ENCODE results near the gene ARFGAP1.

ARFGAP1 gene

DNA sequence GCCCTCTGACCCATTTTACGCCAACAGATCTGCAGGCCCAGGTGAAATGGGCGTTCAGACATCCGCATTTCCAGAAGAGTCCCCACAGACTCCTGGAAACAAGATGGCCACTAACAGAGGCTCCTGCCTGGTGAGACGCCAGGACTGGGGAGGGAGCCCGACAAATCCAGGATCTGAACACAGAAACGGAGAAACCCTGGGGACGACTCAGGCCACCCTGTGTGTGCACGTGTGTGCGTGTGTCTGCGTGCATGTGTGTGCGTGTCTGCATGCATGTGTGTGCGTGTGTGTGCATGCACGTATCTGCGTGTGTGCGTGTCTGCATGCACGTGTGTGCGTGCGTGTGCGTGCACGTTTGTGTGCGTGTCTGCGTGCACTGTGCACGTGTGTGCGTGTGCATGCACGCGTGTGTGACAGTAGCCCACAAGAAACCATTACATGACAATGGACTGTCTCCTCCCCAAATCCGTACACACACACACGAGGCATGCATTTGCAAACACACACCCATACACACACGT lies 63.7 kb downstream of the ARFGAP1 start:
- DNase-seq: no peak

DNA sequence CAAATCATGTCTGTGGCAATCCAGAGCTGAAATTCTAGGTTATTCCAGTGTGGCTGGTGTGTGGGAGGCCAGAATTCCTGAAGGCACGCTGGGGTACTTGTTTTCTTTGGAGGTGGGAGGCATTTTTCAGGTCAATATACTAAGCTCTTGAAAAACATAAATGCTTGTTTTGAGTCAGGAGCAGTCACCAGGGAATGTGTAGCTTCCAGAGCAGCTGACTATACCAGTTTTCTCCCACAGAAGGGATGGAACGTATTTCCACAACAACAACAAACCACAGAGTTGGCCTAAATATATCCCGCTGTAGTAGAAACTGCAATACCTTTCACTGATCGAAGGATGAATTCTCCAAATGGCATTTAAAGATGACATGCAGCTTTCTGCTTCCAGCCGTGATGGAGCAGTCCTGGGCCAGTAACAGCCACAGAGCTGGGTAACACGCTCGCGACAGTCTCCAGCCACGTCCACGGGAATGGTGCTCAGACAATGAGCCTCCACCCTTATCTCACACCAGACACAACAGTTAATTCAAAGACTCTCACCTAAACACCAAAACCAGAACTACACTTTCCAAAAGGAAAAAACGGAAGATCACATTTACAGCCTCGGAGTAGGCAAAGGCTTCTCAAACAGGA lies 65.3 kb downstream of the ARFGAP1 start:
- no peak for DNase-seq
